HG03575 (cell line): Measurements from ENCODE around the gene MRPS22.

Experiments
- ATAC-seq: cut with Tn5 transposase; IDR thresholded peaks from one replicate; pipeline ENCODE4 v1.9.1; 2021; ENCODE audit not compliant: unreplicated experiment, insufficient number of reproducible peaks, low FRiP score; ENCODE audit errors: extremely low read depth

The MRPS22 gene

DNA sequence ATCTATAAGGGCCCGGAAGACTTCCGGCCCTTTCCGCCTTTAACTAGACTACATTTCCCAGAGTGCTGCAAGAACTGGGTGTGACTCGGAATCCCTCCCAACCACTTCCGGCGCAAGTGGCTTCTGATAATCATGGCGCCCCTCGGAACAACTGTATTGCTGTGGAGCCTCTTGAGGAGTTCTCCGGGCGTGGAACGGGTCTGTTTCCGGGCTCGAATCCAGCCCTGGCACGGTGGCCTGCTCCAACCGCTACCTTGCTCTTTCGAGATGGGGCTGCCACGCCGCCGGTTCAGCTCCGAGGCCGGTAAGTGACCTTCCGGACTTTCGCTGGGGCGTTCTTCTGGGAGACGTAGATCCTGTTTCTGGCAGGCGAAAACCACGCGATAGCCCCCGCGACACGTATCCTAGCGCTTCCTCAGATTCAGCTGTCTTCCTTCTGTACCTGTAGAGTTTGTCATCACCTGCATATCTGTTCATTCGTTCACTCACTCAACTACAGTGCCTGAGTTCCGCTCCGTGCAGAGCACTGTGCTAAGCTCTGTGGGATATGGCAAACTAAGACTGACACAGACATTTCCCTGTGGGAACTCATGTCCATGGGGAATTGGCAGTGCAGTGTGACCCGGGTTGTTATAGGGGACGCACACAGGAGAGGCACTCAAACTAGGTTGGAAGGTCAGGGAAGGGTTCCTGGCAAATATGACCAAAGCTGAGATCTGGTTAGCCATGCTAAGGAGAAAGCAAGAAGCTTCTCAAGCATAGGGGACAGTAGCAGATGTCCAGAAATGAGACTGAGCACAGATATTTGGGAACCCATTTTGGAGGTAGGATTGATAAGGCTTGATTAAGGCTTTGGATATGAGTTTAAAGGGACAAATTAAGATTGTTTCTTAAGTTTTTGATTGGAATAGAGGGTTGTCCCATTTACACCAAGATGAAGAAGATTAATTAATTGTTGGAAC lies at the start of gene MRPS22:
TSS of gene MRPS22 (plus strand) at position 126 of the 962 bp plus-strand sequence. CDS start at position 133, 7 bp downstream.
- ATAC-seq = peak; percentile 92

DNA sequence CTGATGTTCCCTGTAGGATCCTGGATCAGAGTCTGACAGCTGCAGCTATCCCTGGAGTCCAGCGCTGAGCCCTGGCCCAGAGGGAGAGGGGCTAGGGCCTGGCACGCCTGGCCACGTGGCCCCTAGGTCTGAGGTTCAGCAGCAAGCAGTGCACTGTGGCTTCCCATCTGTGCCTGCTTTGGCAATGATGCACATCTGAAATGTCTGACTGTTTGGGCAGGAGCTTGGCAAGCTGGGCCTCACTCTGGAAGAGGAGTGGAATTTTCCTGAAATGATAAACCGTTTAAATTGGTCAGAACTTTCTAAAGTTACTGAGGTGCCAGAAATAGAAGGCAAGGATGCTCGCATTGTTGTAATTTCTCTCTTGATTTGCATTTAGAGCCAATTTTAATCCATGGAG lies 48.8 kb upstream of the MRPS22 start:
- ATAC-seq = no peak

DNA sequence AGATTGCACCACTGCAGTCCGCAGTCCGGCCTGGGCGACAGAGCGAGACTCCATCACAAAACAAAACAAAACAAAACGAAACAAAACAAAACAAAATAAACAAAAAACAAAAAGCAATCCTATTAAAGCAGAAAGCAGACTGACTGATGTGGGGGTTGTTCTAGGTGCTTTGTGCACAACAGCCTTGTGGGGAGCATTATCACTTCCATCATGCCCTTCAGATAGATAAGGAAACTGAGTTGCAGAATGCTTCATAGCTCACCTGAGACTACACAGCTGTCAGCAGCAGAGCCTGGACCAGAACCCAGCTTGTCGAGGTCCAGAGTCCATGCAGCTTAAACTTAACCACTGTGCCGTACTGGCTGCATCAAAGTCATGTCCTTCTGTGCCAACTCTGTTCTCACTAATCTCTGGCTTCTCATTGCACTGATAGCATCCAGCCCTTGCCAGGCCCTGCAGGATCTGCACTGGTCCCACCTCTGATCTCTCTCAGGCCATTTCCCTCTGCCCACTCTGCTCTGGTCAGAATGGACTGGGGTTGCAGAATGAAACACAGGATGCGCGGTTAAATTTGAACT lies 47.6 kb upstream of the MRPS22 start:
- ATAC-seq = no peak

DNA sequence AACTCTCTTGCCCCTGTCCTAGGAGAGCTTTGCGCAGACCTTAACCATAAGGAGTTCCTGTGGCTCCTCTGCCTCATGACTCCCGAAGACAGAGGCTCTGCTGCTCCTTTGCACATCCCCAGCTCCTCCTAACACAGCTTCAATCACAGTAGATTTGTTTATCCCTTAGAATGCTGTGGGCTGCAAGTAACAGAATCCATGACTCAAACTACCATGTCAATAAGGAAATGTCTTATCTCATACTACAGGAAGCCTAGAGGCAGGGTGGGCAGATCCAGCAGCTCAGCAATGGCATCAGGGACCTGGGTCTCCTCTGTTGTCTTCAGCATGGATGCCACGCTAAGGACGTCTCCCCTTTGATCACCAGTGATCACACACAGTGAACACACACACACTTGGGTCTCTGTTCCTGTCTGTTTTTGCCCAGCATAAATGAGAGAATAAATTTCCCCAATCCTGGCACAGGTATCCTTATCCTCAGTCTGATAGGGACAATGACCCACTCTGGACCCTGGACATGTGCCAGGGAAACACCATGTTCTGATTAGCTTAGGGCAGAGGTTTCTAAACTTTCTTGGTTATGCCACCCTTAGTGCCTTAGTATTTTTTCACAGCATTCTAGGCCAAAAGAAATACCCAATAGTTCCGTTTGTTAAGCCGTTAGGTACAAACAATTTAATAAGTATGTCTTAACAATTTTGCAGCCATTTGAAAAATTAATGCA lies 46.1 kb upstream of the MRPS22 start:
- no peak for ATAC-seq

DNA sequence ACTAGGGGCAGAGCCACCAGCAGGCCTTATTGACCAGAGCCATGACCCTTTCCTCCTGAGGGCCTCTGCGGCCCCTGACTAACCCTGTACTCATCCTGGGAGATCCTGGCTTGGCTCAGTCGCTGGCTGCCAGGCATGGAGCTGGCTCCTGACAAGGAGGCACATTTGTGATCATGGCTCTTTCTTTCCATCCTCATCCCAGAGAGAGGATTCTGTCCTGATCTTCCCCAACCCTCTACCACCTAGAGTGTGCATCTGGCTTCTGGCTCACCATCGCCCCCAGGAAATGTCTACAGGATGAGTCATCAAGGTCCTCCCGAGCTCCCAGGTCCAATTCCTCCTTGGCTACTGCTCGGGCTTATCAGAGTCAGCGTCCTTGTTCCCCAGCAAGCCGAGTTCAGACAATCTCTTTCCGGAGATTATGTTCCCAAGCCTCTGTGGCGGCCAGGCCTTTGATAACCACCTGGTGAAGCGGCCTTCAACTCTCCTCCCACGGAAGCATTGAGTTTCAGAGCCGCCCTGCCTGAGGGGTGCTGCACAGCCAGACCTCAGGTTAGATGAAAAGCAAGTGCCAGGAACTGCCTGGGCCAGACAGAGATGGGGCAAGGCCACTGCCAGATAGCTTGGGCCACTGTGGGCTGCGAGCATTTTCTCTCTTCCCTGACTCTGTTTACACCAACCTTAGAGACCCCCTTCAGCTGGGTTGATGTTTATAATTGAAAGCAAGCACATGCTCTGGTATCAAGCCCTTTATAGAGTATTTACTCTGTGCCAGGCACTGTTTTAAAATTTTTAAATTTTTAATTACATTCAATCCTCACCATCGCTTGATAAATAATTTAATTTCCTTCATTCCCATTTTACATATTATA lies 44.3 kb upstream of the MRPS22 start:
- ATAC-seq = no peak

DNA sequence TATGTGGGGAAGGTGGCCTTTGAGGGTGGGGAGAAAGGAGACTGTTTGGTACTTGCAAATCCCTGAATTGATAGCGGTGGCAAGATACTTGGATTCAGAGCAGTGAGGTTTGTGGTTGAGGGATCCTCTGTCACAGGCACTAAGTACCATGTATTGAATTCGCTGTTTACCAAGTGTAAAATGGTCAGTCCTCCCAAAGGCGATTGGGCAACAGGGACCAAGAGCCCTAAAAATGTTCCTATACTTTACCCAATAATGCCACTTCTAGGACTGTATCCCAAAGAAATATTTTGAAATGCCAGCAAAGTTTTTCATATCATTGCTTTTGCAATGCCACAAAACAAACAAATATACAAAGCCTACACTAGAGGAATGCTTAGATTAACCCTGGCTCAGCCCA lies 43.4 kb upstream of the MRPS22 start:
- ATAC-seq = no peak

DNA sequence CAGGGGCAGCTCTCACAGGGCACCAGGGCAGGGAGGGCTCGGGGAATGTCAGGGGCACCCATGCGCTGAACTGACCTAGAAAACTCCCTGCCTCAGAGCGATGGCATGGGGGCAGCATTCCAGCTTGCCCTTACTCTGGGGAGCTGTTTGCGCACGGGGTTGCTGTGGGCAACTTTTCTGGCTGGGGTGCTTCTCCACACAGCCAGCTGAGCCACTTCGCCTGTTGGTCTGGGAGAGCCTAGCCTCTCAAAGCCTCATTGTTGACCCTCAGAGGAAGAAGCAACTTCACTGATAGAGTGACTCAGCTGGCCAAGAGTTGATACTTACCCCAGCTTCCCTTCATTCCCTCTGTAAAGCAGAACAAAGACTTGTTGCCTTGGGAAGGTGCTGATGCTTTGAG lies 42.6 kb upstream of the MRPS22 start:
- no peak for ATAC-seq

DNA sequence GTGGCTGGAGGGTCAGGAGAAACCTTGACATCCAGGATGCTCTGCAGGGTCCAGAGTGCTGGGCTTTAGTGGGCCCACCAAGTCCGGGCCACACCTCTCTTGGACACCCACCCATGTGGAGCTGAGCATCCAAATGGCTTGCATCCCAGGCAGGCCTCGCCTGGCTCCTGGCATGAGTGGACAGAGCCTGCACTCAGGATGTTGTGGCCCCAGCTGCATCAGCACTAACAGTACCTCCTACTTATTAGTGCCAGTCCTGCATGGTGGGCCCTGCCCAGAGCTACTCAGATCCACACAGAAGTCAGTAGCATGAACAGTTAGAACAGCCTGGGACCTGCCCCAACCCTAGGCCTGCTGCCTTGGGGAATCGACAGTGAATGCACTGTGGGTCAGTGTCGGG lies 42.2 kb upstream of the MRPS22 start:
- no peak for ATAC-seq

DNA sequence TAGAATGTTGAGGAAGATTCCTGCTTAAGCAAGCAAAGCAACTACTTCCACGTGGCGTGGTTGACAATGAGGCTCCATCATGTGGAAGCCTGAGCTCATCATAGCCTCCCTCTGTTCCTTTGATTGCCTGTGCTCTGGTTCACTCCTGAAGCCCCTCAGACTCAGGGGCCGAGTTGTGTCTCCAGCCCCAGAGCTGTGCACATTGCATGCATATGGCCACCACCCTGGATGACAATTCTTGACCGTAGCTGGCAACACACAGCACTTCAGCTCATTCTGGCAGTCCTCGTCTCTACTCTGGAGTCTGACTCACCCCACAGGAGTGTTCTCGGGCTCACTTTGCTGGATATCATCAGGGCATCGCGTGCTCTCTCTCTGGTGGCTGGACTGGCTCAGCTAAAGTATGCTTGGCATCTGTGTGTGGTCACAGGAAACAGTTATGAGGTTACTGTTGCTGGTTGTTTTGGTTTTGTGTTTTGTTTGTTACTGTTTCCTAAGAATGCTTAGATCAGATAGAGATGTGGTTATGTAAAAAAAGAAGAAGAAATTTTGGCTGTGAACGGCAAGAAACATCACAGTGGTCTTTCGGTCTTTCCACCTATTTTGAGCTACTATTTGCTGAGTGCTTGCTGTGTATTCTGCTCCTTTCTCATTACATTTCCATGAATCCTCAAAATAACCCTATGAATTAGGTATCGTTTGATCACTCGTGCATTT lies 41.6 kb upstream of the MRPS22 start:
- ATAC-seq = no peak

DNA sequence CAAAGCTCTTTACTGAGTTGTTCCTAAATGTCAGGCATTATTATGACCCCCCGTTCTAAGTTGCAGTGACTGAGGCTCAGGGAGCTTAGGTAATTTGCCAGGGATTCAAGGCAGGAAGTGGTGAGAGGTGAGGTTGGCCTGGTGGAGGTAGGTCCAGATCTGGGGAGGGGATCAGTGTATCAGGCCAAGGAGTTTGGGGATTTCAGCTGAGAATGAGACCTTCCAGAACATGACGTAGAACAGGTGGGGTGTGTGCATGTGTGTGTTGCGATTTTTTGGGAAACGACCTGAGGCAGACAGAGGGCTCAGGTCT lies 41.1 kb upstream of the MRPS22 start:
- no peak for ATAC-seq

DNA sequence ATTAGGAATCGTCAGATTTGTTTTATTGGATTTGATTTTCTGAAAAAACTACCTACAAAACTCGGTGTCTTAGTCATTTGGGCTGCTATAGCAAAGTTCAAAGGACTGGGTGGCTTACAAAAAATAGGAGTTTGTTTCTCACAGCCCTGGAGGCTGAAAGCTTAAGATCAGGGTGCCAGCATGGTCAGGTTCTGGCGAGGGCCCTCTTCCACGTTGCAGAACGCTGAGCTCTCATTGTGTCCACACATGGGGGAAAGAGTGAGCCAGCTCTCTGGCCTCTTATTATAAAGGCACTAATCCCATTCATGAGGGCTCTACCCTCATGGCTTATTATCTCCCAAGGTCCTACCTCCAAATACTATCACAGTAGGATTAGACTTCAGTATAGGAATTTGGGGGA lies 40.6 kb upstream of the MRPS22 start:
- no peak for ATAC-seq

DNA sequence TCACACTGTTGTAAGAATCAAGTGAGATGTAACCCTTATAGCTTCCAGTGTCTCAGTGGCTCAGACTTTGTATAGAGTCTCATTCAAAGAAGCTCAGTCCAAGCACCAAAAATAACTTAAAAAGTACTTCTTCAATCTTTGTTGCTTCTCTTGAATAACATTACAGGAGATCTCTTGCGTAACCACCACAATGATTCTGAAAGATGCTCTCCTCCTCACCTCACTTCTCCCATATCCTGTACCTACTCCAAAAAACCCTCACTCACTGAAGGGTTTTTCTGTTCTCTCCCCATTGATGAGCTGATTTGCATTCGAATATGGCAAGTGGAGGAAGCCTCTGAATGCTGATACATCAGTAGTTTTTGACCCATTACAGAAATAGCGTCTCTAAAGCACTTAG lies 39.4 kb upstream of the MRPS22 start:
- ATAC-seq = no peak

DNA sequence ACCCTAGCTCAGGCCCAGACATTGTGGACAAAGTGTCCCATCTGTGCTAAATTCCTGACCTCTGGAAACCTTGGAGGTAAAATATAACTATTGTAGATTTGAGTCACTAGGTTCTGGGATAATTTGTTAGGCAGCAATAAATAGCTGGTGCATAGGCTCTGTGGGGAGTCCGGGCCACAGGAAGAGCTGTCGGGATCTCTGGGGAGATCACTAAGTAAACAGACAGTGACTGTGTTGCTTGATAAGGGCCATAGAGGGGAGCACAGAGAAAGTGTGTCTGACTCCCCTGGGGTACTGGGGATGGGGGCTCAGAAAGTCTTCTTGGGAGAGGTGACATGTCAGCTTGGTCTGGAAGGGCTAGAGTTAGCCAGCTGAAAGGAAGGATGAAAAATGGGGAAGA lies 37.7 kb upstream of the MRPS22 start:
- ATAC-seq = no peak

DNA sequence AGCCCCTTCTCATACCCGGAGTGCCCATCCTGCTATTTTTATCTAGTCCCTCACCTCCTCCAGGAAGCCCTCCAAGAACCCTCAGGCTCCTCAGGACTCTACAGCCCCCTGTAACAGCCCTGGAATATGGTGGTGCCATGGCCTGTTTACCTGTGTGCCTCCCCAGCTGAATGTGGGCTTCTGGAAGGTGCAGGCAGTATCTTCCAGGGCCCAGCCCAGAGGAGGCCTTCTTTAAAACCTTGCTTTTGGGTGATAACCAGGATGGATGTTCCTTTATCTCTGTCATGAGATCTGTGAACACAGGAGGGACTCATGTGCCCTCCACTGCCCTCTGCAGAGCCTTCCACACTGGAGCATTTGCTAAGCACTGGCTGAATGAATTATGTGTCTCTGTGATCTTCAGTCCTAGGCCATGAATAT lies 36.7 kb upstream of the MRPS22 start:
- no peak for ATAC-seq

DNA sequence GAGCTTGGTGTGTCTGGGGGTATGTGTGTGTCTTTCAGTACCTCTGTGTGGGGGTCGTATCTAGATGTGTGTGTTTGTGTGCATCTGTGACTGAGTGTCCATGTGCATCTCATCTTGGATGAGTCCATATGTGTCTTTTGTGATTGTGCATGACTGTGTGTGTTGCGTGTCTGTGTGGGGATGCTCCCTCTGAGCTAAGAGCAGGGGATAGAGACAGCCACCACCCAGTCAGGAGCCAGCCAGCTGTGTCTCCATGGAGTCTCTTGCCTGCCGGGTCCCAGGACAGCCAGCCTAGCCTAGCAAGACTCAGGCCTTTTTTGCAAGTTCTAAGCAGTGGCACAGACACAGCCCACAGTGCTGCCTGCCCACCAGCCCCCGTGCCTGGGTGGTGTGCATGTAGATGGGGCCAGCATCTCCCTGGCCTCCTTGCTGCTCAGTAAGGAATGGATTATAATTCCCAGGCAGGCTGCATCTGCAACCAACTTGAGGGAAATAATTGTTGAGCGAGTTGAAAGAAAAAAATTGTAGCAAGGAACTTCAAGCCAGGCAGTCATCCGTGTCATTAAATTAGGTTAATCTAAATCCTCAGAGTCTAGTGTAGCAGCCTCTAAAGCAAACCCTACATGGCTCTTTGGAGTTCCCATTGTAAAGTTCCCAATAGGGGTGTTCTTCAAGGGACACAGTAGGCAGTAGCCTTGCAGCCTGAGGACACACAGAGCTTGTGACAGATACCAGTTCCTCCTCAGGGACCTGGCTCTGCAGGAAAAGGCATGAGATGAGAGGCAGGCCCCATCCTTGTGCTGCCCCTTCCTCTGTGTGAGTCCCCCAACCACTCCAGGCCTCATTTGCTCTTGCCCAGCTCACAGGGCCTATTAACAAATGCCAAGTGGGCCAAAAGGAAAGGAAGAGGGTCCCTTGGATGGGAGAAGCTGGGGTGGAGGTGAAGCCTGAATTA lies 35.9 kb upstream of the MRPS22 start:
- ATAC-seq = no peak

DNA sequence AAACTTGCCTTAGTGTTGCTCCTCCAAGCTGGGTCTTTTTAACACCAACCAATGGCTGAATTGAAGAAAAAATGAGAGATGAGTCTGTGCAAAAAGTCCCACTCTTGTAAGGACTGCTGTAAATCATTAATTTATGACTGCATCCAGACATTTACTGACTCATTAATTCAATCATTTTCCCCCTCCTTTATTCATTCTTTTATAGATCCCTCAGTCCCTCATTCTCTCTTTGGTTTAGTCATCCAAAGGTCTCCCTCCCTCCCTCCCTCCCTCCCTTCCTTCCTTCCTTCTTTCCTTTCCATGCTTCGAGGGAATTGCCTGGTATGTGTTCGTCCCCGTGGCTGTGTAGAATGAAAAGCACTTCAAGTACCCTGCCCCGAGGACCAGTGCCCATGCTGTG lies 35.3 kb upstream of the MRPS22 start:
- no peak for ATAC-seq

DNA sequence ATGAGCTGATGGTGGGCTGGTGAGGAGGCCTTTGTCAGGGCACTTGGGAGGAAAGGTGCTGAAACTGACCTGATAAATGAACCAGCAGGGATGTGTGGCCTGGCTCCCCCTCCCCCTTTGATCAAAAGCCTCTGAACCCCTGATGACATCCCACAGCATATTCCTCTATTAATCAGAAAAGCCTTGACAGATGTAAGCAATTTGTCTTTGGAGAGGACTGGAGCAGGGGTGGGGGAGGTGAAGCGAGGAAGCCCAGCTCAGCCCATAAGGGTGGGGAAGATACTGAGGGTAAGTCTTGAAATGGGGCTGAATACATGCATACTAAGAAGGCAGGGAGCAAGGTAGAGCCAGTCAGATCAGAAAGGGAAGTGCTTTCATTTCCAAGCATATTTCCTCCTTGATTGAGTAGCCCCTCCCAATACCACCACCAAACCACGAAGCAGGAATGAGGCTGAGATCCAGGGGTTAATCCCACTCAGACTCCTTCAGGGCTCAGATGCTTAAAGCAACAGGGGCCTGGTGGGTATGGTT lies 34.7 kb upstream of the MRPS22 start:
- no peak for ATAC-seq
